ENCODE results near the gene FMN2. TPM values are rescaled to one million over a fixed set of nuclear protein-coding genes. Genes with fewer than 3 reads are reported as not detected.
A peak's percentile ranks its signal among the peaks of the same experiment; 100 is the strongest.

Gene FMN2
- total RNA-seq, 2 experiments from 2014 or later, result not detected

- ChIA-PET POLR2A (no interaction called here), CTCF (no interaction called here)
- intact Hi-C loops (cut with micrococcal nuclease), result no loop called here
- peaks cover 3% of the 10 kb centered on the region for H3K27me3 Mint-ChIP-seq
- TF ChIP-seq CTCF (IDR thresholded peaks at IDR 0.05), result no peak
- no peaks in the 10 kb centered on the region for H3K36me3 Mint-ChIP-seq (ENCODE audit: low read depth)
- H3K27ac Mint-ChIP-seq, result no peak overlapping the region
- H3K4me1 Mint-ChIP-seq (ENCODE audit: low read depth), result no peaks in the 10 kb centered on the region
- peak; percentile 19 for DNase-seq
- ATAC-seq, result no peak
- H3K4me3 Mint-ChIP-seq, result no peak overlapping the region
- H3K9me3 Mint-ChIP-seq, result peaks cover 2% of the 10 kb centered on the region
Observed at GRCh38 chr1:240492832-240493440, 401.3 kb downstream of the FMN2 start.

- H3K27ac Mint-ChIP-seq, result no peak overlapping the region
- H3K4me1 Mint-ChIP-seq (ENCODE audit: low read depth), result no peaks in the 10 kb centered on the region
- POLR2A ChIA-PET, result no interaction called here
Observed at GRCh38 chr1:240495601-240496000, 403.9 kb downstream of the FMN2 start.

GRCh38 chr1:240496356-240496755 lies 404.7 kb downstream of the FMN2 start:
- H3K4me3 Mint-ChIP-seq, result no peak overlapping the region
- intact Hi-C loops (cut with micrococcal nuclease), result no loop called here
- ATAC-seq, result no peak
- DNase-seq, result no peak
- no peaks in the 10 kb centered on the region for H3K36me3 Mint-ChIP-seq (ENCODE audit: low read depth)
- H3K9me3 Mint-ChIP-seq, result peaks cover 2% of the 10 kb centered on the region
- POLR2A ChIA-PET, result no interaction called here
- H3K27me3 Mint-ChIP-seq, result peaks cover 3% of the 10 kb centered on the region
- H3K4me1 Mint-ChIP-seq (ENCODE audit: low read depth), result no peaks in the 10 kb centered on the region
- TF ChIP-seq CTCF (IDR thresholded peaks at IDR 0.05), result no peak
- CTCF ChIA-PET, result interaction anchor here (0.6 kb wide), 1 partner anchor 119 kb away, joined by 3 read pairs; no protein-coding TSS in a partner anchor
- H3K27ac Mint-ChIP-seq, result no peak overlapping the region

More at GRCh38 chr1:240495601-240496000, 403.9 kb downstream of the FMN2 start:
- DNase-seq (no peak), ATAC-seq (no peak)
- peaks cover 3% of the 10 kb centered on the region for H3K27me3 Mint-ChIP-seq
- no peak for TF ChIP-seq CTCF (IDR thresholded peaks at IDR 0.05)
- CTCF ChIA-PET, result interaction anchor here (0.6 kb wide), 1 partner anchor 120 kb away, joined by 3 read pairs; no protein-coding TSS in a partner anchor
- H3K9me3 Mint-ChIP-seq, result peaks cover 2% of the 10 kb centered on the region
- intact Hi-C loops (cut with micrococcal nuclease), result no loop called here
- H3K4me3 Mint-ChIP-seq, result no peak overlapping the region
- no peaks in the 10 kb centered on the region for H3K36me3 Mint-ChIP-seq (ENCODE audit: low read depth)

- Mint-ChIP-seq H3K36me3 (ENCODE audit: low read depth) (no peaks in the 10 kb centered on the region), H3K27ac (no peak overlapping the region), H3K9me3 (no peaks in the 10 kb centered on the region), H3K4me1 (ENCODE audit: low read depth) (no peaks in the 10 kb centered on the region), H3K4me3 (no peak overlapping the region), H3K27me3 (peaks cover 3% of the 10 kb centered on the region)
- no peak for TF ChIP-seq CTCF (IDR thresholded peaks at IDR 0.05)
- ChIA-PET CTCF (no interaction called here), POLR2A (no interaction called here)
- ATAC-seq, result no peak
- no peak for DNase-seq
- intact Hi-C loops (cut with micrococcal nuclease), result no loop called here
Observed at GRCh38 chr1:240496941-240497340, 405.3 kb downstream of the FMN2 start.

GRCh38 chr1:240497908-240498307 lies 406.2 kb downstream of the FMN2 start:
- no peak overlapping the region for H3K4me3 Mint-ChIP-seq
- no peak for ATAC-seq
- H3K27me3 Mint-ChIP-seq, result no peaks in the 10 kb centered on the region
- H3K36me3 Mint-ChIP-seq (ENCODE audit: low read depth), result no peaks in the 10 kb centered on the region
- H3K4me1 Mint-ChIP-seq (ENCODE audit: low read depth), result no peaks in the 10 kb centered on the region
- TF ChIP-seq CTCF (IDR thresholded peaks at IDR 0.05), result no peak
- ChIA-PET CTCF (no interaction called here), POLR2A (no interaction called here)
- no peak for DNase-seq
- intact Hi-C loops (cut with micrococcal nuclease), result no loop called here
- no peaks in the 10 kb centered on the region for H3K9me3 Mint-ChIP-seq
- no peak overlapping the region for H3K27ac Mint-ChIP-seq
